ENCODE measurements around the gene METTL1.
"Not testable (repeated sequence)": the region's sequence is repeated elsewhere in the genome, so short reads cannot be mapped to it uniquely, and the experiment has no call there.

METTL1 gene

DNA sequence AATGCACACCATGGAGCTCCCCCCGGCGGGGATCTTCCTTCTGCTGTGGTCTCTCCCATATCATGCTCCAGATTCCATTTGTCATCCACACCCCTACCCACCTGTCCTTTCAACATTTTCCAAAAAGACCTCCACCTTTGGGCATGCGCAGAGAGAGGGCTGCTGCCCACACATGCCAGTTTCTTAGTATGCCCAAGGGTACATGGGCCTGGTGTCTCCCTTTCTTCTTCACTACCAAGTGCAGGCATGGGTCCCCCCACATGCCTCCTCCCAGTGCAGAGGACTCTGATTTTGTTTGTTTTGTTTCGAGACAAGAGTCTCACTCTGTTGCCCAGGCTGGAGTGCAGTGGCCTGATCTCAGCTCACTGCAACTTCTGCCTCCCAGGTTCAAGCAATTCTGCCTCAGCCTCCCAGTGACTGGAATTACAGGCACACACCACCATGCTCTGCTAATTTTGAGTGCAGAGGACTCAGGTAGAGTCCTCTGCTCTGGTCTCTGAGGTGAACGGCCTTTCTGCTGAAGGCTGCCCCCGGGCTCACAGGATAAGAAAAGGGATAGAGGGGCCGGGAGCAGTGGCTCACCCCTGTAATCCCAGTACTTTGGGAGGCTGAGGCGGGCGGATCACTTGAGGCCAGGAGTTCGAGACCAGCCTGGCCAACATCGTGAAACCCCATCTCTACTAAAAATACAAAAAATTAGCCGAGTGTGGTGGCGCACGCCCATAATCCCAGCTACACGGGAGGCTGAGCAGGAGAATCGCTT, 49.9 kb downstream of the METTL1 start:
- DNase-seq, result not testable (repeated sequence)

DNA sequence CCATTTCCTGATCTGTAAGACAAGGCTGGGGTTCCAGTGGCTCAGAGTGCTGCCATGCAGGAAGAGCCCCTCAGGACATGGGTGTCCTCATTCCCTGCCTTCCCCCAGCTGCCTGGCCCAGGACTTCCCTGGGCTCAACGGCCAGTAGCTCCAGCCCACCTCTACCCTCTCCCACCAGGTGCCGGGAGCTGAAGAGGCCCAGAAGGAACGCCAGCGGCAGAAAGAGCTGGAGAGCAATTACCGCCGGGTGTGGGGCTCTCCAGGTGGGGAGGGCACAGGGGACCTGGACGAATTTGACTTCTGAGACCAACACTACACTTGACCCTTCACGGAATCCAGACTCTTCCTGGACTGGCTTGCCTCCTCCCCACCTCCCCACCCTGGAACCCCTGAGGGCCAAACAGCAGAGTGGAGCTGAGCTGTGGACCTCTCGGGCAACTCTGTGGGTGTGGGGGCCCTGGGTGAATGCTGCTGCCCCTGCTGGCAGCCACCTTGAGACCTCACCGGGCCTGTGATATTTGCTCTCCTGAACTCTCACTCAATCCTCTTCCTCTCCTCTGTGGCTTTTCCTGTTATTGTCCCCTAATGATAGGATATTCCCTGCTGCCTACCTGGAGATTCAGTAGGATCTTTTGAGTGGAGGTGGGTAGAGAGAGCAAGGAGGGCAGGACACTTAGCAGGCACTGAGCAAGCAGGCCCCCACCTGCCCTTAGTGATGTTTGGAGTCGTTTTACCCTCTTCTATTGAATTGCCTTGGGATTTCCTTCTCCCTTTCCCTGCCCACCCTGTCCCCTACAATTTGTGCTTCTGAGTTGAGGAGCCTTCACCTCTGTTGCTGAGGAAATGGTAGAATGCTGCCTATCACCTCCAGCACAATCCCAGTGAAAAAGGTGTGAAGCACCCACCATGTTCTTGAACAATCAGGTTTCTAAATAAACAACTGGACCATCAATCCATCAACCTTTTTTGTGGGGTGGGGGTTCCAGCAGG, 51.0 kb downstream of the METTL1 start:
- no peak for DNase-seq

DNA sequence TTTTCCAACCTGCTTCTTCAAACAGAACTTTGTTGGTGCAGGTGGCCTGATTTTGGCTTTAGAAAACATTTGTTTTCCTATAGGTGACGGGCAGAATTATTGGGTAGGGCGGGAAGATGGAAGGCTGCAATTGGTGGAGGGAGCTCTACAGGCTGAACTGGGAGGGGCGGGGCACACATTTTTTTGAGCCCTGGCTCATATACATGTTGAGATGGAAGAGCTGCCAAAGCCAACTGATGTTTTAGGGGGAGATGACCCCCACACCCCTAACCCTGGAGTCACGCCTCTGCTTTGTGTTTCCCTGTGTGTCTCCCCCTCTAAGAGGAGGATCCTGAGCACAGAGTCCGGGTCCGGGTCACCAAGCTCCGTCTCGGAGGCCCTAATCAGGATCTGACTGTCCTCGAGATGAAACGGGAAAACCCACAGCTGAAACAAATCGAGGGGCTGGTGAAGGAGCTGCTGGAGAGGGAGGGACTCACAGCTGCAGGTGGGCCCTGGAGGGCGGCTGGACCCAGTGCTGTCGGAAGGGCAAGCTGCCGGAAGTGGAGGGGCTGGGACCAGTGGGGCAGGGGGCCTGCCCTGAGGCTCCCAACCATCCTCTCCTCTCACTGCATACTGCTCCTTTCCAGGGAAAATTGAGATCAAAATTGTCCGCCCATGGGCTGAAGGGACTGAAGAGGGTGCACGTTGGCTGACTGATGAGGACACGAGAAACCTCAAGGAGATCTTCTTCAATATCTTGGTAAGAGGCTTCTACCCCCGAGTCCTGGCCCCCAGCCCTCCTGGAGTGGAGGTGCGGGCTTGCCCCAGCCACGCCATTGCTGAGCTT, 51.9 kb downstream of the METTL1 start:
- no peak for DNase-seq

DNA sequence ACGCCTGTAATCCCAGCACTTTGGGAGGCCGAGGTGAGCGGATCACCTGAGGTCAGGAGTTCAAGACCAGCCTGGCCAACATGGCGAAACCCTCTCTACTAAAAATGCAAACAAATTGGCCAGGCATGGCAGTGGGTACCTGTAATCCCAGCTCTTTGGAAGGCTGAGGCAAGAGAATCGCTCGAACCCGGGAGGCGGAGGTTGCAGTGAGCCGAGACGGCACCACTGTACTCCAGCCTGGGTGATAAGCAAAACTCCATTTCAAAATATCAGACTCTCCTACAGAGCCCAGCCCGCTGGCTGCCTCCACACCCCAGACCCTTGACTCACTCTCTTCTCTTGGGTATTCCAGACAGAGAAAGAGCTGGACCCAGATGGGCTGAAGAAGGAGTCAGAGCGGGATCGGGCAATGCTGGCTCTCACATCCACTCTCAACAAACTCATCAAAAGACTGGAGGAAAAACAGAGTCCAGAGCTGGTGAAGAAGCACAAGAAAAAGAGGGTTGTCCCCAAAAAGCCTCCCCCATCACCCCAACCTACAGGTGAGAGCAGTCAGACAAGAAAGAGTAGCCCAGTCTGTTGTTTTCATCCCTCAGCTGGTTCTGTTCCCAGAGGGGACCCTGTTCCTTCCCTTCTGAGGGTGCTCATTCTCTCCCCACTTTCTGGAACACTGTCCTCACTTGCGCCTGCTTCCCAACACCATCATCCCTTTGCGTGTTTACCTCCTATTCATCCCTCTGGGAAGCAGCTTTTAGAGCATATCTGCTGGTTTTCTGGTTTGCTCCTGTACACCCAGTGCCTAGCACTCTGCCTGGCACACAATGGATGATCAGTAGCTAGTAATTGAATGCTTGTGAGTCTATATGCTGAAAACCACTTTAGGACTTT, 53.0 kb downstream of the METTL1 start:
- DNase-seq, result no peak

Measured in DMS53 (cell line).